SH-SY5Y (cell line): ENCODE results near the gene OVAAL.

Experiments used
- GATA2 ChIP-seq: IDR thresholded peaks from 2 replicates; pipeline ENCODE4 v1.6.1; 2011; ENCODE audit warnings: mild to moderate bottlenecking, low read depth, low read length
- GATA3 ChIP-seq: IDR thresholded peaks from 2 replicates; pipeline ENCODE4 v1.6.1; 2011; ENCODE audit warnings: low read depth, mild to moderate bottlenecking, low read length, moderate library complexity

OVAAL gene

GRCh38 chr1:180551997-180552396 lies 6.8 kb upstream of the OVAAL start:
- TF ChIP-seq GATA3, result no peak
- no peak for TF ChIP-seq GATA2

- TF ChIP-seq GATA3, result no peak
- no peak for TF ChIP-seq GATA2
Observed at GRCh38 chr1:180555411-180555810, 3.4 kb upstream of the OVAAL start.

GRCh38 chr1:180560200-180560867 lies 1.6 kb downstream of the OVAAL start:
- TF ChIP-seq GATA2 (no peak), GATA3 (no peak)

GRCh38 chr1:180560868-180561600 lies 2.3 kb downstream of the OVAAL start:
- TF ChIP-seq GATA2 (no peak), GATA3 (no peak)

GRCh38 chr1:180562640-180563025 lies 3.9 kb downstream of the OVAAL start:
- TF ChIP-seq GATA2, result no peak
- no peak for TF ChIP-seq GATA3

GRCh38 chr1:180563026-180563827 lies 4.5 kb downstream of the OVAAL start:
- TF ChIP-seq GATA2 (no peak), GATA3 (no peak)

- TF ChIP-seq GATA3, result no peak
- no peak for TF ChIP-seq GATA2
Observed at GRCh38 chr1:180565121-180565871, 6.5 kb downstream of the OVAAL start.

- no peak for TF ChIP-seq GATA3
Observed at GRCh38 chr1:180566026-180566425, 7.3 kb downstream of the OVAAL start.

- no peak for TF ChIP-seq GATA3
- no peak for TF ChIP-seq GATA2
Observed at GRCh38 chr1:180566495-180566894, 7.7 kb downstream of the OVAAL start.

GRCh38 chr1:180567654-180568053 lies 8.9 kb downstream of the OVAAL start:
- TF ChIP-seq GATA2, result no peak
- TF ChIP-seq GATA3, result no peak

GRCh38 chr1:180568184-180568583 lies 9.4 kb downstream of the OVAAL start:
- no peak for TF ChIP-seq GATA2
- no peak for TF ChIP-seq GATA3

- TF ChIP-seq GATA3 (no peak), GATA2 (no peak)
Observed at GRCh38 chr1:180571060-180571831, 12.5 kb downstream of the OVAAL start.
